K562 (cell line): ENCODE results near the gene POLN.

ENCODE experiments used
- BRF1 ChIP-seq: IDR thresholded peaks from 3 replicates; pipeline ENCODE4 v1.6.1; 2011; ENCODE audit warnings: borderline replicate concordance, mild to moderate bottlenecking; ENCODE audit not compliant: insufficient read length; ENCODE audit errors: extremely low read depth
- CBFA2T2 ChIP-seq: fragments of 450-650 bp; conservative IDR thresholded peaks from 2 replicates; pipeline ENCODE4 v1.6.1; 2017; ENCODE audit warnings: mild to moderate bottlenecking
- RNF2 ChIP-seq: sonication (generic); IDR thresholded peaks from 2 replicates; pipeline ENCODE4 v1.6.1; 2016
- ZBED1 ChIP-seq: IDR thresholded peaks from 2 replicates; pipeline ENCODE4 v1.6.1; 2014
- ZBTB8A ChIP-seq: fragments of 450-650 bp; IDR thresholded peaks from 2 replicates; pipeline ENCODE4 v1.6.1; 2018; ENCODE audit warnings: mild to moderate bottlenecking, moderate library complexity; ENCODE audit not compliant: partially characterized antibody

GRCh38 chr4:2077537-2078460 lies 164.1 kb downstream of the POLN start:
- TF ChIP-seq BRF1 (no peak), CBFA2T2 (no peak), ZBED1 (no peak), RNF2 (no peak), ZBTB8A (no peak)
